ENCODE data around the gene RASA3.
"Not testable (repeated sequence)": the region's sequence is repeated elsewhere in the genome, so short reads cannot be mapped to it uniquely, and the experiment has no call there.

RASA3 gene

GRCh38 chr13:114142137-114142550 lies 9.7 kb upstream of the RASA3 start:
- no peak for DNase-seq (ENCODE audit: low spot score)

DNA sequence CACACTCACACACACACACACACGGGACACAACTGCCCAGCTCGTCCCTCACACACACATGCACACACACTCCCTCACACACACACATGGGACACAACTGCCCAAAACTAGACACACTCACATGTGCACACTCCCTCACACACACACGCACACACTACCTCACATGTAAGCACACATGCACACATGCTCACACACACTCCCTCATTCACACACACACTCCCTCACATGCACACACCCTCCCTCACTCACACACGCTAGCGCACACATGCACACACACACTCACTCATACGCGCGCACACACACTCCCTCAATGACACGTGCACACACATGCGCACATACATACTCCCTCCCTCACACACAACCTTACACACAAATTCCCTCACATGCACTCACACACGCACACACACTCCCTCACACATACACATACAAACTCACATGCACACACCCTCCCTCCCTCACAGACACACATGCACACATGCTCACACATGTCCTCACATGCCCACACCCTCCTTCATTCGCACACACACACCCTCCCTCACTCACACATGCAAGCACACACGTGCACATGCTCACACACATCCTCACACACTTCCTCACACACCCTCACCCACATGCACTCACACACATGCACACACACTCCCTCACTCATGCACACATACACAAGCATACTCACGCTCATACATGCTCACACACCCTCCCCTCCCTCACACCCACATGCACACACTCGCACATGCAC lies 9.0 kb upstream of the RASA3 start:
- DNase-seq (ENCODE audit: low spot score), result no peak

GRCh38 chr13:114140906-114141250 lies 8.5 kb upstream of the RASA3 start:
- DNase-seq (ENCODE audit: low spot score), result no peak

DNA sequence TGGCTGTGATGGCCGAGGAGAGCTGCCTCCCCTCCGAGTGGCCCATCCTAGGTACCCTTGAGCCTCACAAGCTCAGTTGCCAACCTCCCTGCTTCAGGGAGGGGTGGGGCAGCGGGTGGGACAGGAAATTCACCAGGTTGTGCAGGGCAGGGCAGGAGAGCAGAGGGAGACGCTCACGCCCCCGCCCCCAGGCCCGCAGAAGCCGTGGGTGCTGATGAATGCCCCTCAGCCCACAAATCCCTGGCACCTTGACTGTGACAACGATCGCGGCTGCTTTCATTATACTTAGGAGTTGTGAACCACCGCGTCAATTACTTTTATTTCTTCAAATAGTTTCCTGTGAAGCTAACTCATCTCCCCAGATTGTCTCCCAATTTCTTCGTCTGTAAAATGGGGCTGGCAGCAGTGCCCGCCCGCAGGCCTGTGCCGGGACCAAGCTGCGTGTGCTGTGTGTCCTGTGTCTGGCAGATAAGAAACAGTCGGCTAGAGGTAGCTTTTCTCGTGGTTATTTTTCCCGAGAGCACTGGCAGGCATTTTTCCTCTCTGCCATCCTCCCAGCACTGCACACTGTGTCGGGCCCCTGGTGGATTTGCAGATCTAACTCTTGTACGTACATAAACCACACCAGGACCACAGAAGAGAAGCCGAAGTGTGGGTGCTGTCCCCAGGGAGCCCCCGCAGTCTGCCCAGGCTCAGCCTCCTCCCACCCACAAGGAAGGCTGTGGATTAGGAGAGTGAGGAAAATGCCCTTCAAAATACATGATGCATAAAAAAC lies 7.9 kb upstream of the RASA3 start:
- no peak for DNase-seq (ENCODE audit: low spot score)

DNA sequence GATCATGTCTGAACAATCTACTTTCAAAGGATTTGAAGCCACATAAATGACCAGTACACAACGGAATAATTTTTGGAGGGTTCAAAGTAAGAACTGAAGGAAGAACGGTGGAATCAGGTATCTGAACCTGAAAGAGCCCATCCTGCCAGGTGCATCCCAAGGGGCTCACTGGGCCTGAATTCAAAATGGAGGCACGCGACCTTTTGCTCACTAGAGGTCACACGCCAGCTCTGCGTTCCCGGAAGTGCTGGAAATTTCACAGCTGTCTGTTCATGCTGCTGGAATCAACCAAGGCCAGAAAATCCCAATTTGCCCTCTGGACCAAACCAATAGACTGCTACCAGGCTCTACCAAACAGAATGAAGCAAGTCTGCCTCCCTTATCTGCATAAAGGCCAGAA lies 4.2 kb upstream of the RASA3 start:
- no peak for DNase-seq (ENCODE audit: low spot score)

- no peak for DNase-seq (ENCODE audit: low spot score)
These were observed 3.3 kb upstream of the RASA3 start for GRCh38 chr13:114135731-114136171.

GRCh38 chr13:114134944-114135610 lies 2.7 kb upstream of the RASA3 start:
- DNase-seq (ENCODE audit: low spot score), result no peak

GRCh38 chr13:114134111-114134943 lies 1.9 kb upstream of the RASA3 start:
- DNase-seq (ENCODE audit: low spot score), result no peak

GRCh38 chr13:114133552-114133951 lies 1.1 kb upstream of the RASA3 start:
- DNase-seq (ENCODE audit: low spot score), result not testable (repeated sequence)

GRCh38 chr13:114133126-114133525 lies 703 bp upstream of the RASA3 start:
- not testable (repeated sequence) for DNase-seq (ENCODE audit: low spot score)

DNA sequence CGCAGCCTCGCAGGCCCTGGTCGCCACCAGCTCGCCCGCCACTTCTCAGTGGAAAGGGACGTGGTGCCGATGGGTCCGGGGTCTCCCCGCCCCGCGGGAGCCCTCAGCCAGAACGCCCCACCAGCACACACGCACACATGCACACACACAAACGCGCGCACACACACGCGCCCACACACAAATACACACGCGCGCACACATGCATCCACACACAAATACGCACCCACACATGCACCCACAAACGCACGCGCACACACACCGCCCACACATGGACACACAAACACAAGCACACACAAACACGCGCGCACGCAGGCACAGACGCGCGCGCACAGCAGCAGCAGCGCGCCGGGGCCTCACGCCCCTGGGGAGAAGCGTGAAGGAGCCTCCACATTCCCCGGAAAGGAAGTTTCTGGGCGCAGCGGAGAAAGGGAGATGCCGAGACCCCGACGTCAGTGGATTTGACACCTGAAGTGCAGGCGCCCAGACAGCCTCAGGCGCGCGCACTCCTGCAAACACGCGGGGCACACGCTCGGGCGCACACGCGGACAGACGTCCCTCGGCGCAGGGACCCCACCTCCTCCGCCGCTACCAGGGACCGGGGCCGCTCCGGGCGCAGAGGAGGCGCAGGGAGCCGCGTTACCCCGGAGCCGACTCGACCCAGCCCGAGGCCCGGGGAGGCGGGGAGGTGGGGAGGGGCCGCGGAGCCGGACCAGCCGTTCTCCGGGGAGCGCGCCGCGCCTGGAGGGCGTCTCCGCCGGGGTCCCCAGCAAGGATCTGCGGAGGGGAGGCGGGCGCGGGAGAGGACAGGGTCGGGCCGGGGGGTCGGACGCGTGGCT lies 622 bp downstream of the RASA3 start:
- DNase-seq (ENCODE audit: low spot score), result peak; percentile 47

- peak; percentile 86 for DNase-seq (ENCODE audit: low spot score)
These were observed 1.4 kb downstream of the RASA3 start for GRCh38 chr13:114130837-114131582.

GRCh38 chr13:114130131-114130836 lies 2.1 kb downstream of the RASA3 start:
- no peak for DNase-seq (ENCODE audit: low spot score)

- no peak for DNase-seq (ENCODE audit: low spot score)
These were observed 2.8 kb downstream of the RASA3 start for GRCh38 chr13:114129649-114130062.

- DNase-seq (ENCODE audit: low spot score), result peak; percentile 89
These were observed 3.5 kb downstream of the RASA3 start for GRCh38 chr13:114128624-114129522.

DNA sequence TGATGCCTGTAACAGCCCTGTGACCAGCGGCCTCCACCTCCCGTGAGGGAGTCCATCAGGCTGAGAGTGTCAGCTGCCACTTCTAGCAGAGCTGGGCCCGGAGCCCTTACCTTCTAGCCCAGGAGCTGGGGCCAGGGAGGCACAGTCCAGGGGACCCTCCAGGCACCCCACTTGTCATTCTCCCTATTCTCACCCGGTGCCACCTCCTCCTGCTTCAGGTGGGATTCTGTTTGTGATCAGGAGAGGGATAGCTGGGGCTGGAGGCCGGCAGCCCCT lies 4.1 kb downstream of the RASA3 start:
- DNase-seq (ENCODE audit: low spot score), result no peak

DNA sequence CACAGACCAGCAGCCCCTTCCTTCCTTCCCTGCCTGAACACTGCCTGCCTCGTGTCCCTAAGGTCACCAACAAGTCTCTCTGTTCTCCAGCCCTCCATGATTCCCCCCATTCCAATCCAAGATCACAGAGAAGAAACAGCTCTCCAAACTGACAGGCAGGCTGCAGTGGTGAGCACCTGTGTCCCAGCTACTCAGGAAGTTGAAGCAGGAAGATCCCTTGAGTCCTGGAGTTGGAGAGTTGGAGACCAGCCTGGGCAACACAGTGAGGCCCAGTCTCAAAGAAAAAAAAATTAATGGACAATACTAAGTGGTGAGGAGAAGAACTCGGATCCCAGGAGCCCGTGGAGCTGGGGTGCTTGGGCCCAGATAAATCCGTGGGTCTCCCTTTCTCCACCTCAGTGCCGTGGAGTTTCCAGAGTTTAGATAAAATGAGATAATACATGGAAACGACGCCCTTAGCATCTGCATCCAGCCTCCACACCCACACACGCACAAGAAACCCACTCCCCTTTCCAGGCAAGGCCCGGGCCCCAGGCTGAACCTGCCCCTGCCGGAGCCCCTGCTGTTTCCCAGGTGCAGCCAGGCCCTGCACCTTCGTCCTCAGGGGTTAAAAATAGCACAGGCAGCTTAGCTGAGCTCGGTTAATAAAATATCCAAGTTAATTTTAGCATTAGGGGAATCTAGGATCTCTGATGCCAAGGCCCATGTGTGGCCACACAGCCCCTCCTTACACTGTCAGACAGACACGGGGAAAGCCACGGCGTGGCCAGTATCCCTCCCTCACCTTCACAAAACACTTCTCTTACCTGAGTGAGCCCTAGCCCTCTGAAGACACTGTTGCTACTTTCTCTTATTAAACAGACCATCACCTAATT lies 4.7 kb downstream of the RASA3 start:
- no peak for DNase-seq (ENCODE audit: low spot score)

Data from GM03348 (cell line).